GM19463 (cell line): ENCODE results near the gene RASSF8.

ENCODE experiments used
- ATAC-seq: cut with Tn5 transposase; IDR thresholded peaks from one replicate; pipeline ENCODE4 v1.9.1; 2021; ENCODE audit warnings: mild to moderate bottlenecking, moderate library complexity; ENCODE audit not compliant: unreplicated experiment

The RASSF8 gene

DNA sequence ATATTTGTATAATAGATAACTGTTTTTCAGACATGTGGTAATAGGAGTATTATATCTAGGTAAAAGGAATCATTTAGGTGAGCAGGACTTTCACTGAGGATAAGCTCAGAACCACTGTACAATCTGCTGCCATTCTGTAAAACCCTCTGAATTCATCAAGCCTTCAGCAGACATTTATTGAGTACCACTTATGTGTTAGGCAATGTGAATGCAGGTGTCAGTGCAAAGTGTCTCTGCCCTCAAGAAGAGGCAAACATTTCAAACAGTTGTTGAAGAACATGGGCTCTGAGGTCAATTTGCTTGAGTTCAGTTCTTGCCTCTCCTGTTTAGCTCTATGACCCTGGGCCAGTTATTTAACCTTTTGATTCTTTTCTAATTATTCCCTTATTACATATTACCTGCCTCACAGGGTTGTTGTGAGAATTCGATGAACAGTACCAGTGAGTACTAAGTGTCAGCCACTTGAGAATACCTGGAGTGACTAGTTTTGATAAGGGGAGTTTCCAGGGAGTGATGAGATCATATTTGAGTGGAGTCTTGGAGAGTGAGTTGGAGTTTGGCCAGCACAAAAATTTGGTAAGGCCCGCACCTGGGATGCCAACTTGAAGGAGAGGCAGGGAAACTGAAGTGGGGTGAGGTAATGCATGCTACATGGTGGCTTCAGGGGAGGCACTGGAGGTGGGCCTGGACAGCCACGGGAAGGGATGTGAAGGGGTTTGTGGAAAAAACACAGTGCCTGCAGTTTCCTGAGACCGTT lies 33.7 kb downstream of the RASSF8 start:
- no peak for ATAC-seq

DNA sequence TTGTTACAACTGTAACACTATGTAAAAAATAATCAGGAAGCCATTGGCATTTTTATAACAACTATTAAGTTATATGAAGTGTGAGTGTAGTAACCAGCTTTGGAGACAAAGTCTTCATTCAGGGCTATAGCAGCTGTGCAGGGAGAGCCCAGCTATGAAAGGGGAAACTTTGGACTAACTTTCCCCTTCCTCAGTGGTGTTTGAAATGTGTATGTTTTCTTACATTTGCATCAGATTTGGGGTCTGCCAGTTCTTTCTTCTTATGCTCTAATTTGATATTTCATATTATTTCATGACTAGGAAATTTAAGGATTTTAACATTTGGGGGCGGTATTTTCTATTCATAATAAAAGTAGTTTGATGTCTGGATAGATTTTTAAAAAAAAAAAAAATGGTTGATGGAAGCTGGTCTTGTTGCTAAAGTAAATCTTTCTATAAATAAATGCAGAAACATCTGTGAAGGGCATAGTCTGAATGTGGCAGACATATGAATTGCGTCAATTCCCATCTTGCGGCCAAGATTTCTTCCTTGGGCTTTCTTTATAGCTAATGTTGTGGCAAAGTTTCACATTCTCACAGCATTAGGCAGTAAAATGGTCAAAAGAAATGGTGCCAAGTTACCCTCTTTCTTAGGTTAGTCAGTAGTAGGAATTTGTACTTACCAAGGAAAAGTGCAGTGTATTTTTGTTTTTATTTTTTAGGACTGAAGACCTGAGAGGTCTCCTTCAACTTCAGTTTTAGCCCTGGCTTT lies 35.6 kb downstream of the RASSF8 start:
- no peak for ATAC-seq

DNA sequence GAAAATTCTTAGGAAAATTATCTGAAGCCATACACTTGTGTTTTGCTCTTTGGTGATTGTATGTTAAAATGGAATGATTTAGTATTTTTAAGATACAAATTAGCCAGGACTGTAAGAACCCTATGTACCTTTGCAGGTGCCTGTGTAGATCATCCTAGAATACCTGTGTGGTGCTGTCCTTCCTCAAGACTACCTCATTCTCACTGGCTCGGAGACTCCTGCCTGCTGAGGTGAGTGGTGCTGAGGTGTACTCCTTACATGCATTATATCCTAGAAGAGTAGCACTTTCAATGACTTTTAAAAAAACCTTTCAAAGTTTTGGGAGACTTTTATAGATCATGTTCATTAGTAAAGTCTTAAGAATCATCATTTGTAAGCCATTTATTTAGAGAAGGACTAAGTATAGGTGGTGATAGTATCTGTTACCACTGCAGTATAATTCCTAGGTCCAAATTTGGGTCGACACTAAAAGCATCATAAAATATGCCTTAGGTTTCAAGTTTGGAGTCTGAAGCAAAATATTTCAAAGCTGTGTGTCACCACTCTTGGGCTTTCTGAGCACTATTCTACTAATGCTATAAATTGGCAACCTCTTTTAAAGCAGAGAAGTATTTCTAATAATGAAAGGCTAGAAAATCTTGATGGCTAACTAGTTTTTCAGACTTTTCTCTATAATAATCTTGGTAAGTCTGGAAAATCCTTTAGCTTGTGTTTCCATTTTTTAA lies 36.6 kb downstream of the RASSF8 start:
- no peak for ATAC-seq

DNA sequence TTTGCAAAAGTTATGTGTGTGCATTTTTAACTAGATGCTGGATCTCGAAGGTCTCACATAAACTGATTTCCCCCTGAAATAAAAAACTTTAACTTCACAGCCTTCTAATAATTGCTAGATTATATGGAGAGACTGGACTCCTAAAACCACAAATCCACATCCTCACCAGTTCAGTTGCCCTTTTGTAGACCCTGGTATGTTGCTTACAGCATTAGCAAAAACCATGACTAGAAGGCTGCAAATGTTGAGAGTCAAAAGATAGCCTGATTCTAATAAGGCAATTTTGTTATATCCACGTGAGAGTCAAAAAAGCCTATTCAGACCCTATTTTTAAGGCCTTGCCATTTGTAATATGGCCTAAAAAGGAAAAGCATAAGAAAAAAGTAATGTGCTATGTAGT lies 37.4 kb downstream of the RASSF8 start:
- ATAC-seq: no peak

DNA sequence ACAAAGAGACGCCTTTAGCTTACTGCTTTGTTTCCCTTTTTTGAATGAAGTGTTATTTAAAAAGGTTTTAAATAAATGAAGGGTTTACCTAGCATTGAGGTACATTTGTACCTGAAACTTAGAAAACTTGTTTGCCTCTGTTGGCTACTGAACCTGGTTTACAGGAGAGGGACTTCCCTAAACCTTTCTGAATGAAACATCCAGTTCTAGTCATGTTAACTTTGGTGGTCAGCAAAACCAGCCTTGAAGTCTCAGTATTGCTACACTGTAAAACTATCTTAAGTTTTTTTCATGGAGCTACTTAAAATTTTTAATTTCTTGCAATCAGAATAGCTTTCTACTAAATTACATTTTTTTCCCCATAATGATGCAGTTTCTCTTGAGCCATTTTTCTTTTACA lies 38.2 kb downstream of the RASSF8 start:
- ATAC-seq: no peak

DNA sequence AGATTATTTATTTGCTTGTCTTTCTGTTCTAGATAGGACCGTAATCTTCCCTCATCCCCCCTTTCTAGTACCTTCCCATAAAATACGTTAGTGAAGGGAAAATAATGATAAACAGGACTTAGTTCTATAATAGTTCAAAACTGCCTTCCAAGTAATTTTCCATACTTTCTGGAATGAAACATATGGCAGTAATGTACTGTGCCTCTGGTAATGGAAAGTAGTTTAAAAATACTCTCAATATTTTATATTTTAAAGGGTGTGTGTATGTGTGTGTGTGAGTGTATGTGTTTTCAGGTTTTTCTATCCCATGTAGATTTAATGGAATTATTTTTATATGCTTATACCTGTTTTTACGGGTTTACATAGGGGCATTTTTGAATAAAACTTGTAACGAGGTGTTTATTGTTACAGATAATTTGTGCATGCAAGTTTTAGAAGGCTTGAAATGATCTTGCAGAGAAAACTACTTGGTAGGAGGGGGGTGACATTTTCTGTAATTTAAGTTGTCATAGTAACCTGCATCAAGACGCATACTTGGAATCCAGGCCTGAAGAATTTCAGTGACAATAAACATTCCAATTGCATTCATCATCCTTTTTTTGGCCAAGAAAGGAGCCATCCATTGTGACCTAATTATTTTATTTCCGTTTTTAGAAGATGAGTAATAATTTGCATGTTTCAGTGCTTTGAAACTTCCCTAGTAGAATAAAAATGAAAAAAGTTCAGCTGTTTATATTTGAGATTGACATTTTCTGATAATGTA lies 38.9 kb downstream of the RASSF8 start:
- ATAC-seq: no peak

DNA sequence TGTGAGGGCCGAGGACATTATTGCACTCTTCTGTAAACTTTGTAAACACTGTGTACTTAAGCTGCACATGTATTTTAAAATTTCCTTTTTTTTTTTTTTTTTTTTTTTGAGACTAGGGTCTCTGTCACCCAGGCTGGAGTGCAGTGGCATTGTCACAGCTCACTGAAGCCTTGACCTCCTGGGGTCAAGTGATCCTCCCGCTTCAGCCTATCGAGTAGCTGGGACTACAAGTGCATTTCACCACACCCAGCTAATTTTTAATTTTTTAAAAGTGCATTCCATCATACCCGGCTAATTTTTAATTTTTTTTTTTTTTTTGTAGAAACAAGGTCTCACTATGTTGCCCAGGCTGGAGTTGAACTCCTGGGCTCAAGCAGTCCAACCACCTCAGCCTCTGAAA lies 42.4 kb downstream of the RASSF8 start:
- no peak for ATAC-seq

DNA sequence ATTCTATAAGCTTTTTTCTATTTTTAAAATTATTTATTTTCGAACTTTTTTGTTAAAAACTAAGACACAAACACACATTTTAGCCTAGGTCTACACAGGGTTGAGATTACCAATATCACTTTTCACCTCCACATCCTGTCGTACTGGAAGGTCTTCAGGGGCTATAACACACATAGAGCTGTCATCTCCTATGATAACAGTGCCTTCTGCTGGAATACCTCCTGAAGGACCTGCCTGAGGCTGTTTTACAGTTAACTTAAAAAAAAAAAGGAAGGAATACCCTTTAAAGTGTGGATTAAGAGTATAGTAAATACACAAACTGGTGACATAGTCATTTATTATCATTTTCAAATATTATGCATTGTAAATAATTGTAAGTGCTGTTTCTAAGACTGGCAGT lies 43.0 kb downstream of the RASSF8 start:
- ATAC-seq: no peak

DNA sequence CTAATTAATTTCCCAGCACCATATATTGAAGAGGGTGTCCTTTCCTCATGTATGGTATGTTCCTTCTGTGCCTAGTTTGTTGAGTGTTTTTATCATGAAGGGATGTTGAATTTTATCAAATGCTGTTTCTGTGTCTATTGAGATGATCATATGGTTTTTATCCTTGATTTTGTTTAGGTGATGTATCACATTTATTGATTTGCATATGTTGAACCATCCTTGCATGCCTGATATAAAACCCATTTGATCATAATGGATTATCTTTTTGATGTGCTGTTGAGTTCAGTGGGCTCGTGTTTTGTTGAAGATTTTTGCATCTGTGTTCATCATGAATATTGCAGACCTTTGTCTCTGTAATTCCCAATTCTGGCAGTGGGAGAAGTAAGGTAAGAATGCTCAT lies 44.6 kb downstream of the RASSF8 start:
- ATAC-seq: no peak

DNA sequence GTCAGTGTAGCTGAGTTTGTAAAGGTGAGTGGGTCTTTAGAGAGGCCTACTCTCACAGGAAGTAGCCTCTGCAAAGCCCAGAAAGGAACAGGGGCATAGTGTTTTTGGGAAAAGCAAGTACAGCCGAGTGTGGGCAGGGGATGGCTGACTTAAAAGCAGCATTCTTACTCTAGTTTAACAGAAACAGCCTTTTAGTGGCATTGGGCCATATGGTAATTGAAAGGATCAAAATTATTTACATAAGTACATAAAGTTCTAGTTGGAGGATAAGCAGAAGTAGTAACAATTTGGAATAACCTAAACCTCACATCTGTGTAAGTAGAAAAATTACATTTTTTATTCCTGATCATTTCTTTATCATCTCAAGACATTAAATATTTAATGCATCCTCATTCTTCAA lies 49.1 kb downstream of the RASSF8 start:
- ATAC-seq: no peak

DNA sequence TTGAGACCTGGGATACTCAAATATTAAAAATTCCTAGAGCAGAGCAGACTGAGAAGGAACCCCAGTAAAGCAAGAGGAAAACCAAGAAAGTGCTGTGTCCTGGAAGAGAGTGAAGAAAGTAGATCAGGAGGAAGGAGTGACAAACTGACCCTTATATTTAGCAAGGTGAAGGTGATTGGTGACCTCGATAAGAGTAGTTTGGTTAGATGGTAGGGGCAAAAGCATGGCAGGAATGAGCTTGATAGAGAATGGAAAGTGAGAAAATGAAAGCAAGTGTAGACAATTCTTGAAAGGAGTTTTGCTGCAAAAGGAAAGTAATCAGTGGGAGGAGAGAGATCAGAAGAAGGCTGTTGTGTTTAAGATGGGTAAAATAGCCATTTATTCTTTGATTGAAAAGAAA lies 51.1 kb downstream of the RASSF8 start:
- ATAC-seq: no peak

DNA sequence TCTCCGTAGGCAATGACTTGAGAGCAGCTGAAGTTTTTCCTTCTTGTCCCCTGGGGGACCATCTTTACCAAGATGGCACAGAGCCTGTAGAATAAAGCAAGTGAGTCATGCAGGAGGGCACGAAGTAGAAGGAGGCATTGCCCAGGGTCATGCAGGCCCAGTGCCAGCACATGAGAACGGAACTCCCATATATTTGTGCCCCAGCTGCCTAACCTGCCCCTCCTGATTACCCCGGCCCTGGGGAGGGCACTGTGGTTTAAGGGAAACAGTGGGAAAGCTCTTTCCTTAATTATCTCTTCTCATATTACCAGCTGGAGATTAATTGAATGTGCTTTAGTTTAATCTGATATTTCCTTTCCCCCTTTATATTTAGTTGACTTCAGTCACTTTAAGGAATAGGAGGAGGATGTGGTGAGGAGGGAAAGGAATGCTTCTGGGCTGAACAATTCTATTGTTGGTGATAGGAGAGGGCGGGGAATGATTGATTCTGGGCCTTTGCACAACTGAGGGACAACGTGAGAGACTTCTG lies 51.9 kb downstream of the RASSF8 start:
- no peak for ATAC-seq

DNA sequence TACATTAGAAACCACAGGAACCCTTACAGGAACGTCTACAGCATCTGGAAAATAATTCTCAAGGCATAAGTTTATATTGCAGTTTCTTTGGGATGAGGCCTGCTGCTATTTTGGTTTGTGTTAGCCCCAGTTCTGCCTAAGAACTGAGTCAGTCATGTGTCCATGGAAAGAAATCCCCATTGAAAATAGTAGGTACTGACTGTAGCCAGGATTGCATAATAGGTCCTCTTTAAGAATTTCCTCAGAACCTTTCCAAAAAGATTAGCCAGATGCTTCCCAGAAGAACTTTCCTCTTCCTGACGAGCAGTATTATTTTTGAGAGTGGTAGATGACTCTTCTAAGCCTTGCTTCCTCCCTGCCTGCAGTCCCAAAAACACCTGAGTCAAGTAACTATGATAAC lies 52.6 kb downstream of the RASSF8 start:
- ATAC-seq: no peak

DNA sequence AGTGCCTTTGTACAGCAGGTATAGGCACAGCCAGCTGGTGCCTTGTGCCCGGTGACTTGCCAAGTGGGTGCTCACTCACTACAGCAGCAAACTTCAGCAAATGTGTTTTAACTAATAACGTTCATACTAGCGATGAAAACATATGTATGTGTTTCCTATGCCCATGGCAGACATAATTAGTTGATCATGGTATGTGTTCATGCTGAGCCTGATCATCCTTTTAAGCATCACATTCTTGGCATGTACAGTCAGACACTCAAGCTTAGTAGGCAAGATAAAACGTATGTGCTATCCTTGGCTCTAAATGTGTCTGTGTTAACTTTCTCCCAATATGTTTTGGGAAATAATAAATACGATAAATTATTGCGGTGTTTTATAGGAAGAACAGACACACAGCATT lies 55.6 kb downstream of the RASSF8 start:
- ATAC-seq: no peak

DNA sequence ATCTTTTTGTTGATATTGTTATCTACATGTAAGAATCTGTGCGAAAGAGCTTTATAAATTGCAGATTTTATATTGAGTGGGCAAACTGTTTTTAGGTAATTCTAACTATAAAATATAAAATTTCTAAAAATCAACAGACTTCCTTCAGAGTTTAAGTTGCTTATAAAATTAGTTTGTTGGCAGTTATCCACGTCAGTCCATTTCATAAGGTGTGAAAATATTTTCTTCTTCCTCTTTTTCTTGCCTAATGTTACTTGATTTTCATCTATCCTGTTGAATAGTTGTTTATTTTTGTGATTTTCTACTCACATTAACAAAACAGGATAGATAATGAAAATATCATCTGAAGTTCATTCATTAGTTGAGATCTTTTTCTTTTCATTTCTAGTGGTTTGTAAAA lies 58.0 kb downstream of the RASSF8 start:
- ATAC-seq: no peak

DNA sequence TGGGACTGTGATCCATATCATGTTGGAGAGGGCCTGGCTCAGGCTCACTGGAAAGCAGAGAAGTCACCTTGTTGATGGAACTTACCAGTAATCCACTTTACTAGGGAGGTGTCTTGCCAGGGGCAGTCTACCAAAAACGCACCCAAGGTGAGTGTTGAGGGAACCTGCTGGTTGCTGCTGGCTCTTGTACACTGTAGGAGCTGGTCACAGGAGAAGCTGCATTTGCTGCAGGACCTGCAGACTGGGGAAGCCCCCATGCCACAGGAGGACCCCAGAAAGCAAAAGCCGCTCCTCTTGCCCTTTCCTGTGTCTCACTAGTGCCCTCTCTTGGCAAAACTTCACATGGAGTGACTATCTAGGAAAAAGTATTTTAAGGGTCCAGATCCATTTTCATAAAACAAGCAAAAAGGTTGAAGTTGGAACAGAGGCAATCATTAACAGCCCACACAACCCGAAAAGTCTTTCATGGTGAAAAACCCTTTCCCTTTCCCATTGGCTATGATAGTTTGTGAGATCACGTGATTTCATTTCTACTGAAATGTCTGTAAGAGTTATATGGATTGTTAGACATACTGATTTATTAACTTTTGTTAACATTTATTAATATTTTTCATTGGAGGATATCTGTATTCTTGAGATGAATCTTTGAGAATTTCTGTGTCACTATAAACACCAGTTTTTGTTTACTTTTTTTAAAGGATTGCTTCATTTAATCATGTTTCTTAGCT lies 59.2 kb downstream of the RASSF8 start:
- no peak for ATAC-seq

DNA sequence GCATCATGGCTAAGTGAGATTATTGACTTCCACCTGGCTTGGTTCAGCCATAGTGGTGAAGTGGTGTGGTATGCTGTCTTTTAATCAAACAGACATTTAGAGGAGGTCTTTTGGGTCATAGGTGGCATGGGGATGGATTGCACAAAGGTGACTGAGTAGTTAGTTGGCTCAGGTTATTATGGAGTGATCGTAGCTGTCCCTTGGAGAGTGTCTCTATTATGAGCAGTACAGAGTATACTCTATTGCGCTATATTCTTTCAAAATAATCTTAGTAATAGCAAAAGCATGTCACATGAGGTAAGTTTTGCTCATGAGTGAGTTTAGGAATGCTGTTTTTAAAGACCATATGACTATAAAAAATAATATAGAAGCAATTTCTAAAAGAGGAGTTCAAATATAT lies 60.4 kb downstream of the RASSF8 start:
- no peak for ATAC-seq

DNA sequence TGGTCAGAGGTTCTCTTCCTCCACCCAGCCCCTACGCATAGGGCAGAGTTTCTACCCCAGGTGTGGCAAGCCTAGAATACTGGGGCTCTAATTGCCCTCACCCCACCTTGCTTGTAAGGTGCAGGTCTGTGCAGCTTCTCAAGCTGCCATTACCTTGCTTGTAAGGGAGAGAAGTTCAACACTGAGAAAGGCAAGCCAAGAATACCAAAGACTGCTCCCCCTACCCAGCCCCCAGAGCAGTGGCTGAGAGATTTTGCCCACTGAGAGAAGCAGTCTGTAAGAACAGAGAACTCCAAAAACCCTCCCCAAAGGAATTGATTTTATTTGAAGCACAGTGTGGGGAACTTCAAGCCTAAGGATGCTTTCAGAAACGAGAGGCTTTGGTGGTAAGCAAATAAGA lies 63.1 kb downstream of the RASSF8 start:
- ATAC-seq: no peak

DNA sequence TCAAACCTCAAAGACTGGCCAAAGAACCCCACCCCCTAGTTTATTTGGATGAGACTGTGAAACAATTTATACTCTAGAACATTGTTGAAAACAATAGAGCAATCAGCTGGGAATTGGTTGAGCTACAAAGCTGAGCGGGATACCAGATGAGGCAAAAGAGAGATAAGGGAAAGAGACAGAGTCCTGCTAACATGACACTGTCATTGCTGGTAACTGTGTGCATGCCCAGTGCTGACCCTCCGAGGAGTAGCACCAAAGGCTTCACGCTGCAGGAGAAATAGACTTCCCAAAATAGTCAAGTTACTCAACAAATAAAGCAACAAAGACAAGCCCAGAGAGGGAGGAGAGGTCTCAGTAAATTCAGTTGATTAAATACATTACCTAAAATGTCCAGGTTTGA lies 63.6 kb downstream of the RASSF8 start:
- ATAC-seq: no peak

DNA sequence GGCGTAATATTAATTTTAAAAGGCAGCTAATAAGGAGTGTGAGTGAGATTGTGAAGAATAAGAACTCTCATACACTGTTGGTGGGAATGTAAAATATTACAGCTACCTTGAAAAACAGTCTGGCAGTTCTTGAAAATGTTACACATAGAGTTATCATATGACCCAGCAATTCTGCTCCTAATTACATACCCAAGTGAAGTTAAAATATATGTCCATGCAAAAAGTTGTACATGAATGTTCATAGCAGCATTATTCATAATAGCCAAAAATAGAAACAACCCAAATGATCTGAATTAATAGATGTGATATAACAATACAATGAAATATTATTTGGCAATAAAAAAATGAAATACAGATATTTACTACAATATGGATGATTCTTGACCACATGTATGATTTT lies 68.2 kb downstream of the RASSF8 start:
- no peak for ATAC-seq
